ENCODE results near the gene PPP4R1.

DNA sequence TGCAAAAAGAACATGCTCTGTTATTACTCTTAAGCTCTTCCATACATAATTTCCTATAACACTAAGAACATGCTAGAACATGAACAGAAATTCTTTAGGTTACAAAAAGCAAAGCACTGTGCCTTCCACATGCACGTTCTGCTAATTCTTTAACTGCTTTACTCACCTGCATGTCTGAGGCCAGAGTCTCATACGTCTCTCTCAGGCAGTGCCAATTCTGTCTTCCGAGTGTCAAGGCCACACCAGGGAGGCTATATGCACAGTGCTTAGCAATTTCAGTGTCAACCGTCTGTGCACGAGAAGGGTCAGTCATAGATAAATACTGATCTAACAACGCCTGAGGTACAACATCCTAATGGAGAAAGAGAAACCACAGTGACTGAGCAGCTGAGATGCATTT is 55.1 kb downstream of the PPP4R1 start:
- TF ChIP-seq, protein P1, sequence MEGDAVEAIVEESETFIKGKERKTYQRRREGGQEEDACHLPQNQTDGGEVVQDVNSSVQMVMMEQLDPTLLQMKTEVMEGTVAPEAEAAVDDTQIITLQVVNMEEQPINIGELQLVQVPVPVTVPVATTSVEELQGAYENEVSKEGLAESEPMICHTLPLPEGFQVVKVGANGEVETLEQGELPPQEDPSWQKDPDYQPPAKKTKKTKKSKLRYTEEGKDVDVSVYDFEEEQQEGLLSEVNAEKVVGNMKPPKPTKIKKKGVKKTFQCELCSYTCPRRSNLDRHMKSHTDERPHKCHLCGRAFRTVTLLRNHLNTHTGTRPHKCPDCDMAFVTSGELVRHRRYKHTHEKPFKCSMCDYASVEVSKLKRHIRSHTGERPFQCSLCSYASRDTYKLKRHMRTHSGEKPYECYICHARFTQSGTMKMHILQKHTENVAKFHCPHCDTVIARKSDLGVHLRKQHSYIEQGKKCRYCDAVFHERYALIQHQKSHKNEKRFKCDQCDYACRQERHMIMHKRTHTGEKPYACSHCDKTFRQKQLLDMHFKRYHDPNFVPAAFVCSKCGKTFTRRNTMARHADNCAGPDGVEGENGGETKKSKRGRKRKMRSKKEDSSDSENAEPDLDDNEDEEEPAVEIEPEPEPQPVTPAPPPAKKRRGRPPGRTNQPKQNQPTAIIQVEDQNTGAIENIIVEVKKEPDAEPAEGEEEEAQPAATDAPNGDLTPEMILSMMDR (IDR thresholded peaks at IDR 0.05; ENCODE audit: poor library complexity, severe bottlenecking): no peak
- peak; percentile 82 for TF ChIP-seq POLR2AphosphoS5 (IDR thresholded peaks at IDR 0.05)
- TF ChIP-seq REST (IDR thresholded peaks at IDR 0.05; ENCODE audit: borderline replicate concordance): no peak
- TF ChIP-seq SMC3 (conservative IDR thresholded peaks at IDR 0.05; ENCODE audit: poor library complexity): no peak
- no peak for TF ChIP-seq RAD21 (conservative IDR thresholded peaks at IDR 0.05)
- no peak for TF ChIP-seq EZH2 (IDR thresholded peaks at IDR 0.05; ENCODE audit: borderline replicate concordance, insufficient read depth, low read length, poor library complexity, severe bottlenecking)
- peak; percentile 33 for TF ChIP-seq MXI1 (conservative IDR thresholded peaks at IDR 0.05; ENCODE audit: poor library complexity, severe bottlenecking)
- peak; percentile 56 for TF ChIP-seq EP300 (conservative IDR thresholded peaks at IDR 0.05; ENCODE audit: poor library complexity, severe bottlenecking)
- no peak for TF ChIP-seq TAF1 (IDR thresholded peaks at IDR 0.05; ENCODE audit: low read depth)

Data from neural cell (in vitro differentiated cells).